GM23338 (cell line): ENCODE measurements around the gene MCTP1. TPM values are rescaled to one million over a fixed set of nuclear protein-coding genes. Genes with fewer than 3 reads are reported as not detected.

Experiments
- ATAC-seq: fragments of 200-7000 bp; cut with Tn5 transposase; 3 replicates; pipeline ENCODE4 v1.9.1; 2020
- DNase-seq: peaks from one replicate; pipeline ENCODE4 v3.0.0-alpha.2; 2015; ENCODE audit warnings: low spot score
- H2AFZ ChIP-seq: fragments of 200-600 bp; sonication (generic); 2 replicates; pipeline ENCODE4 v1.8.0; 2016; ENCODE audit warnings: antibody characterized with exemption, mild to moderate bottlenecking, moderate library complexity
- H3F3A ChIP-seq: fragments of 200-600 bp; sonication (generic); replicated peaks from 2 replicates; pipeline ENCODE4 v1.8.0; 2017; ENCODE audit warnings: antibody characterized with exemption, mixed run types, low read depth
- H3K27ac ChIP-seq: fragments of 200-600 bp; sonication (generic); 2 replicates; pipeline ENCODE4 v1.6.1; 2016; ENCODE audit warnings: low read depth
- H3K27me3 ChIP-seq: fragments of 200-600 bp; sonication (generic); 2 replicates; pipeline ENCODE4 v1.8.0; 2016; ENCODE audit warnings: mild to moderate bottlenecking, mixed run types, moderate library complexity; ENCODE audit not compliant: insufficient read depth
- H3K36me3 ChIP-seq: fragments of 200-600 bp; sonication (generic); 2 replicates; pipeline ENCODE4 v1.8.0; 2016; ENCODE audit warnings: mild to moderate bottlenecking; ENCODE audit not compliant: insufficient read depth
- H3K4me1 ChIP-seq: fragments of 200-600 bp; sonication (generic); 2 replicates; pipeline ENCODE4 v1.8.0; 2016; ENCODE audit warnings: mild to moderate bottlenecking, moderate library complexity; ENCODE audit not compliant: insufficient read depth
- H3K4me2 ChIP-seq: fragments of 200-600 bp; sonication (generic); 2 replicates; pipeline ENCODE4 v1.7.1; 2017; ENCODE audit warnings: mixed run types
- H3K4me3 ChIP-seq: fragments of 200-600 bp; sonication (generic); 2 replicates; pipeline ENCODE4 v1.6.1; 2016; ENCODE audit warnings: mixed run types
- H3K79me2 ChIP-seq: fragments of 200-600 bp; sonication (generic); replicated peaks from 2 replicates; pipeline ENCODE4 v1.8.0; 2017; ENCODE audit warnings: mild to moderate bottlenecking; ENCODE audit not compliant: insufficient read depth
- H3K9me2 ChIP-seq: fragments of 200-600 bp; sonication (generic); 2 replicates; pipeline ENCODE4 v1.8.0; 2017; ENCODE audit not compliant: insufficient read depth
- H4K20me1 ChIP-seq: fragments of 200-600 bp; sonication (generic); replicated peaks from 2 replicates; pipeline ENCODE4 v1.8.0; 2017; ENCODE audit warnings: mild to moderate bottlenecking; ENCODE audit not compliant: insufficient read depth
- H3K27ac Mint-ChIP-seq: 2 replicates; pipeline ENCODE4 v1.8.0; 2020; ENCODE audit warnings: inconsistent platforms, mild to moderate bottlenecking, moderate library complexity, mixed read lengths
- H3K27me3 Mint-ChIP-seq: 3 replicates; pipeline ENCODE4 v1.8.0; 2022; ENCODE audit warnings: low read depth, mild to moderate bottlenecking, moderate library complexity, mixed read lengths, inconsistent platforms; ENCODE audit not compliant: insufficient read depth, poor library complexity
- H3K36me3 Mint-ChIP-seq: 3 replicates; pipeline ENCODE4 v1.8.0; 2021; ENCODE audit warnings: low read depth, mild to moderate bottlenecking, inconsistent platforms, moderate library complexity, mixed read lengths
- H3K4me1 Mint-ChIP-seq: 3 replicates; pipeline ENCODE4 v1.8.0; 2020; ENCODE audit warnings: mild to moderate bottlenecking, inconsistent platforms, mixed read lengths
- H3K4me3 Mint-ChIP-seq: 3 replicates; pipeline ENCODE4 v1.8.0; 2021; ENCODE audit warnings: moderate library complexity, mild to moderate bottlenecking, inconsistent platforms, mixed read lengths
- H3K9me3 Mint-ChIP-seq: 3 replicates; pipeline ENCODE4 v1.8.0; 2020; ENCODE audit warnings: moderate library complexity, mild to moderate bottlenecking, inconsistent platforms, mixed read lengths
- CREB1 ChIP-seq: fragments of 250-450 bp; sonication (Bioruptor Pico); IDR thresholded peaks from 2 replicates; pipeline ENCODE4 v1.5.0; 2020; ENCODE audit warnings: low read depth, mild to moderate bottlenecking, moderate library complexity
- ETS1 ChIP-seq: IDR thresholded peaks from 2 replicates; pipeline ENCODE4 v1.6.1; 2016; ENCODE audit warnings: antibody characterized with exemption
- EZH2 ChIP-seq: fragments of 200-600 bp; sonication (generic); IDR thresholded peaks from one replicate; pipeline ENCODE4 v1.8.0; 2017; ENCODE audit warnings: antibody characterized with exemption, mild to moderate bottlenecking, low read depth; ENCODE audit not compliant: unreplicated experiment
- EZH2phosphoT487 ChIP-seq: fragments of 200-600 bp; sonication (generic); IDR thresholded peaks from one replicate; pipeline ENCODE4 v1.8.1; 2018; ENCODE audit warnings: antibody characterized with exemption; ENCODE audit not compliant: unreplicated experiment
- NANOG ChIP-seq: IDR thresholded peaks from 2 replicates; pipeline ENCODE4 v1.6.1; 2016; ENCODE audit warnings: antibody characterized with exemption, borderline replicate concordance
- POLR2AphosphoS5 ChIP-seq: IDR thresholded peaks from 2 replicates; pipeline ENCODE4 v1.6.1; 2016; ENCODE audit warnings: antibody characterized with exemption, low read depth
- REST ChIP-seq: IDR thresholded peaks from one replicate; pipeline ENCODE4 v1.6.1; 2018; ENCODE audit warnings: antibody characterized with exemption; ENCODE audit not compliant: unreplicated experiment
- ZNF114 ChIP-seq: fragments of 250-450 bp; sonication (Bioruptor Pico); IDR thresholded peaks from 2 replicates; pipeline ENCODE4 v1.5.0; 2020; ENCODE audit warnings: mild to moderate bottlenecking, moderate library complexity
- ZNF331 ChIP-seq: fragments of 250-450 bp; sonication (Bioruptor Pico); IDR thresholded peaks from 2 replicates; pipeline ENCODE4 v1.5.0; 2020; ENCODE audit warnings: low read depth, mild to moderate bottlenecking, moderate library complexity
- polyA plus RNA-seq: library from polyadenylated mRNA; unstranded; fragments of >200 nt; fragmentation: Nextera tagmentation; extraction: Ambion mirVana; gene quantifications from 2 replicates; pipeline ENCODE4 v1.2.1, GENCODE V29; 2016
- total RNA-seq: library from RNA; depleted of rRNA; stranded (reverse); fragments of >200 nt; shearing (Covaris generic); gene quantifications from 2 replicates; pipeline ENCODE4 v1.2.3, GENCODE V29; 2014

MCTP1 gene
- total and polyA plus RNA-seq, 2 experiments from 2014 or later = 3.7 to 4.2 TPM

GRCh38 chr5:94725142-94725541 is 559.8 kb downstream of the MCTP1 start:
- no peak for ATAC-seq
- Histone ChIP-seq H3K27me3 (no peaks in the 10 kb centered on the region), H4K20me1 (no peaks in the 10 kb centered on the region), H3F3A (no peaks in the 10 kb centered on the region), H3K9me2 (no peaks in the 10 kb centered on the region), H3K4me2 (no peak overlapping the region), H3K27ac (no peak overlapping the region), H3K4me3 (no peak overlapping the region), H3K4me1 (peaks cover 4% of the 10 kb centered on the region), H3K79me2 (no peaks in the 10 kb centered on the region), H2AFZ (no peak overlapping the region), H3K36me3 (no peaks in the 10 kb centered on the region)
- Mint-ChIP-seq H3K36me3 (no peaks in the 10 kb centered on the region), H3K9me3 (no peaks in the 10 kb centered on the region), H3K4me3 (no peak overlapping the region), H3K27ac (no peak overlapping the region), H3K4me1 (peaks cover 4% of the 10 kb centered on the region; the same call in 2 of the 3 replicates), H3K27me3 (peaks cover 4% of the 10 kb centered on the region)
- no peak for DNase-seq
- TF ChIP-seq ZNF114 = no peak

- no peak for ATAC-seq
- no peak for DNase-seq
- H3K4me3 Mint-ChIP-seq = no peak overlapping the region
- no peak overlapping the region for H3K27ac Mint-ChIP-seq
- TF ChIP-seq ZNF114 = no peak
- TF ChIP-seq REST = no peak
- TF ChIP-seq CREB1 = no peak
- TF ChIP-seq NANOG = no peak
- no peak for TF ChIP-seq ETS1
- Histone ChIP-seq H3K27ac (no peak overlapping the region), H3K79me2 (no peaks in the 10 kb centered on the region), H3F3A (no peaks in the 10 kb centered on the region), H4K20me1 (no peaks in the 10 kb centered on the region), H3K36me3 (no peaks in the 10 kb centered on the region), H3K27me3 (no peaks in the 10 kb centered on the region), H3K4me1 (no peaks in the 10 kb centered on the region), H2AFZ (no peak overlapping the region), H3K9me2 (no peaks in the 10 kb centered on the region), H3K4me2 (no peak overlapping the region), H3K4me3 (no peak overlapping the region)
- no peaks in the 10 kb centered on the region for H3K27me3 Mint-ChIP-seq
- no peaks in the 10 kb centered on the region; the same call in 1 of the 3 replicates for H3K9me3 Mint-ChIP-seq
- no peaks in the 10 kb centered on the region for H3K4me1 Mint-ChIP-seq
- H3K36me3 Mint-ChIP-seq = no peaks in the 10 kb centered on the region
Observed at GRCh38 chr5:94715768-94716167, 569.1 kb downstream of the MCTP1 start.

- Mint-ChIP-seq H3K27me3 (peaks cover 4% of the 10 kb centered on the region), H3K9me3 (no peaks in the 10 kb centered on the region)
- no peak for ATAC-seq
- TF ChIP-seq NANOG (no peak), EZH2 (no peak), REST (no peak), ZNF331 (CRISPR knock-in tag) (no peak), ETS1 (no peak), POLR2AphosphoS5 (no peak), ZNF114 (no peak), EZH2phosphoT487 (no peak)
Observed at GRCh38 chr5:94711785-94712184, 573.1 kb downstream of the MCTP1 start.

More at GRCh38 chr5:94711785-94712184, 573.1 kb downstream of the MCTP1 start:
- Histone ChIP-seq H3F3A (no peaks in the 10 kb centered on the region), H3K4me1 (no peaks in the 10 kb centered on the region; the same call in 1 of the 2 replicates), H3K27me3 (no peaks in the 10 kb centered on the region), H3K27ac (no peak overlapping the region), H3K79me2 (no peaks in the 10 kb centered on the region), H3K4me2 (no peak overlapping the region), H3K36me3 (no peaks in the 10 kb centered on the region), H2AFZ (no peak overlapping the region), H3K4me3 (no peak overlapping the region), H3K9me2 (no peaks in the 10 kb centered on the region), H4K20me1 (no peaks in the 10 kb centered on the region)
- Mint-ChIP-seq H3K27ac (no peak overlapping the region), H3K4me1 (peaks cover 23% of the 10 kb centered on the region), H3K36me3 (no peaks in the 10 kb centered on the region), H3K4me3 (no peak overlapping the region)
- DNase-seq = no peak
